Tibial nerve (tissue), 3 donors: Measurements from ENCODE around the gene TRIM37.

Experiments used
- CTCF ChIP-seq, 5 experiments: fragments of 200-600 bp in 3 of 5; fragments of 450-650 bp in 2 of 5; sonication (generic) in 3 of 5; IDR thresholded peaks; one replicate each; pipeline ENCODE4 v1.5.1; 2016 to 2019; ENCODE audit warnings: antibody characterized with exemption in 5 of 5, mild to moderate bottlenecking in 3 of 5, moderate library complexity in 2 of 5
- POLR2A ChIP-seq, 2 donors: fragments of 450-650 bp; IDR thresholded peaks; one replicate each; pipeline ENCODE4 v1.6.1; 2017; ENCODE audit warnings: antibody characterized with exemption in 2 of 2, mild to moderate bottlenecking in 2 of 2, moderate library complexity in 2 of 2

GRCh38 chr17:59074494-59074893 is 32.2 kb downstream of the TRIM37 start:
- TF ChIP-seq CTCF (IDR thresholded peaks at IDR 0.05) (no peak), POLR2A (IDR thresholded peaks at IDR 0.05) (no peak)
